HG03558 (cell line): Measurements from ENCODE around the gene RTP2.

ENCODE experiments used
- ATAC-seq: cut with Tn5 transposase; IDR thresholded peaks from one replicate; pipeline ENCODE4 v1.9.1; 2021; ENCODE audit warnings: moderate number of reproducible peaks; ENCODE audit not compliant: unreplicated experiment; ENCODE audit errors: extremely low read depth

Gene RTP2

GRCh38 chr3:187702507-187703033 is at the start of gene RTP2:
RTP2 (minus strand) TSS chr3:187702557; CDS start chr3:187702128, 429 bp downstream.
- ATAC-seq: no peak

GRCh38 chr3:187750513-187751123 is 48.3 kb upstream of the RTP2 start:
- no peak for ATAC-seq

GRCh38 chr3:187750006-187750512 is 47.7 kb upstream of the RTP2 start:
- ATAC-seq: no peak

GRCh38 chr3:187748050-187748481 is 45.7 kb upstream of the RTP2 start:
- no peak for ATAC-seq

- ATAC-seq: no peak
Observed at GRCh38 chr3:187747506-187747905, 45.1 kb upstream of the RTP2 start.

GRCh38 chr3:187746442-187747281 is 44.3 kb upstream of the RTP2 start:
- no peak for ATAC-seq

- no peak for ATAC-seq
Observed at GRCh38 chr3:187746059-187746441, 43.7 kb upstream of the RTP2 start.

GRCh38 chr3:187745201-187746058 is 43.1 kb upstream of the RTP2 start, which contains the start of gene BCL6:
BCL6 (minus strand) TSS chr3:187745468; CDS start chr3:187733693, 11,775 bp downstream.
- no peak for ATAC-seq

- no peak for ATAC-seq
Observed at GRCh38 chr3:187744169-187745151, 42.1 kb upstream of the RTP2 start.

GRCh38 chr3:187743195-187744141 is 41.1 kb upstream of the RTP2 start:
- no peak for ATAC-seq

GRCh38 chr3:187742351-187743171 is 40.2 kb upstream of the RTP2 start:
- no peak for ATAC-seq

- no peak for ATAC-seq
Observed at GRCh38 chr3:187741403-187742350, 39.3 kb upstream of the RTP2 start.

- no peak for ATAC-seq
Observed at GRCh38 chr3:187740421-187741399, 38.4 kb upstream of the RTP2 start.

GRCh38 chr3:187739561-187740332 is 37.4 kb upstream of the RTP2 start:
- no peak for ATAC-seq
